H1 (cell line): ENCODE results near the gene AK2. TPM values are rescaled to one million over a fixed set of nuclear protein-coding genes. Genes with fewer than 3 reads are reported as not detected.
A peak's percentile ranks its signal among the peaks of the same experiment; 100 is the strongest.

Source experiments
- CTCF ChIA-PET: fragments of 300-600 bp; sonication (Branson Sonifier 250); formaldehyde crosslinking; loops from one replicate; lab custom pipeline; 2021; ENCODE audit not compliant: partially characterized antibody; lab: Charles Lee
- POLR2A ChIA-PET: fragments of 300-600 bp; sonication (Branson Sonifier 250); formaldehyde crosslinking; loops from one replicate; lab custom pipeline; 2021; ENCODE audit warnings: inconsistent platforms; ENCODE audit not compliant: partially characterized antibody; lab: Charles Lee
- DNase-seq, 2 experiments: peaks; one replicate each; pipeline versions ENCODE4 v3.0.0 to v3.0.0-alpha.2; 2010 to 2022; ENCODE audit warnings: low spot score in 2 of 2, low read depth in 1 of 2, mixed read lengths in 1 of 2
- FAIRE-seq: peaks from 2 replicates; lab custom pipeline; 2011; peaks lifted over from hg19 to GRCh38; lab: Jason Lieb, UNC
- H2AFZ ChIP-seq: 2 replicates; pipeline ENCODE4 v1.8.1; 2012; ENCODE audit warnings: low read length, inconsistent platforms
- H2AK5ac ChIP-seq: 2 replicates; pipeline ENCODE4 v1.6.1; 2013; ENCODE audit warnings: low read depth, low read length
- H2BK120ac ChIP-seq: replicated peaks from 2 replicates; pipeline ENCODE3; 2013; ENCODE audit warnings: low read depth, low read length, inconsistent platforms
- H2BK12ac ChIP-seq: 2 replicates; pipeline ENCODE4 v1.6.1; 2013; ENCODE audit warnings: low read depth, low read length
- H2BK15ac ChIP-seq: 2 replicates; pipeline ENCODE4 v1.6.1; 2013; ENCODE audit warnings: low read length
- H2BK20ac ChIP-seq: 2 replicates; pipeline ENCODE4 v1.6.1; 2013; ENCODE audit warnings: low read length
- H2BK5ac ChIP-seq: 2 replicates; pipeline ENCODE4 v1.6.1; 2013; ENCODE audit warnings: low read depth, low read length
- H3K14ac ChIP-seq: 2 replicates; pipeline ENCODE4 v1.6.1; 2013; ENCODE audit warnings: inconsistent platforms; ENCODE audit not compliant: insufficient read length
- H3K18ac ChIP-seq: 2 replicates; pipeline ENCODE4 v1.6.1; 2013; ENCODE audit warnings: low read length; ENCODE audit errors: extremely low read depth
- H3K23ac ChIP-seq: 2 replicates; pipeline ENCODE4 v1.6.1; 2013; ENCODE audit warnings: inconsistent platforms; ENCODE audit not compliant: insufficient read length
- H3K23me2 ChIP-seq: 2 replicates; pipeline ENCODE4 v1.6.1; 2013; ENCODE audit warnings: low read depth, low read length
- H3K27ac ChIP-seq: 2 replicates; pipeline ENCODE4 v1.6.1; 2011; ENCODE audit warnings: low read depth, low read length, inconsistent platforms
- H3K27me3 ChIP-seq, 4 experiments: replicated peaks in 1 of 4; 1 replicate in 1 of 4; 2 replicates in 3 of 4; pipeline versions ENCODE4 v1.6.1 to v1.8.1; 2011 to 2013; ENCODE audit warnings: low read length in 3 of 4, mild to moderate bottlenecking in 3 of 4, inconsistent platforms in 2 of 4, mixed read lengths in 2 of 4, moderate library complexity in 1 of 4; ENCODE audit not compliant: control insufficient read depth in 3 of 4, insufficient read depth in 3 of 4; ENCODE audit errors: extremely low read depth in 1 of 4
- H3K36me3 ChIP-seq, 4 experiments: 2 replicates each; pipeline versions ENCODE4 v1.6.1 to v1.8.1; 2011 to 2013; ENCODE audit warnings: mild to moderate bottlenecking in 4 of 4, low read length in 3 of 4, moderate library complexity in 2 of 4, control low read depth in 1 of 4, inconsistent platforms in 1 of 4; ENCODE audit not compliant: insufficient read depth in 4 of 4, control insufficient read depth in 2 of 4
- H3K4ac ChIP-seq: replicated peaks from 2 replicates; pipeline ENCODE3; 2013; ENCODE audit warnings: low read length, low read depth, mixed read lengths, inconsistent platforms; ENCODE audit not compliant: insufficient read length
- H3K4me1 ChIP-seq, 4 experiments: replicated peaks in 1 of 4; 1 replicate in 1 of 4; 2 replicates in 3 of 4; pipeline versions ENCODE4 v1.6.1 to v1.8.1; 2011 to 2013; ENCODE audit warnings: low read length in 3 of 4, inconsistent platforms in 2 of 4, mixed read lengths in 1 of 4; ENCODE audit not compliant: insufficient read depth in 4 of 4, control insufficient read depth in 3 of 4
- H3K4me2 ChIP-seq, 2 experiments: 2 replicates each; pipeline versions ENCODE4 v1.6.1 to v1.8.1; 2011 to 2013; ENCODE audit warnings: low read depth in 2 of 2, low read length in 2 of 2, control low read depth in 1 of 2, inconsistent platforms in 1 of 2, mild to moderate bottlenecking in 1 of 2; ENCODE audit not compliant: insufficient read depth in 1 of 2
- H3K4me3 ChIP-seq, 4 experiments: fragments of 200-600, 300-600 bp in 1 of 4; sonication (generic), shearing (Covaris generic), sonication (Bioruptor Twin) in 1 of 4; 2 replicates each; pipeline versions ENCODE4 v1.5.1 to v1.8.1; 2011 to 2016; ENCODE audit warnings: low read length in 4 of 4, low read depth in 3 of 4, control low read depth in 2 of 4, inconsistent platforms in 2 of 4, mild to moderate bottlenecking in 2 of 4, mixed read lengths in 1 of 4, moderate library complexity in 1 of 4; ENCODE audit not compliant: insufficient read depth in 2 of 4; ENCODE audit errors: extremely low read depth in 1 of 4
- H3K56ac ChIP-seq: replicated peaks from 2 replicates; pipeline ENCODE3; 2013; ENCODE audit warnings: low read depth, mild to moderate bottlenecking, mixed read lengths, low read length, inconsistent platforms; ENCODE audit not compliant: insufficient read length
- H3K79me1 ChIP-seq: 2 replicates; pipeline ENCODE4 v1.6.1; 2013; ENCODE audit warnings: low read depth, low read length, control low read depth
- H3K79me2 ChIP-seq, 2 experiments: 2 replicates each; pipeline versions ENCODE4 v1.6.1 to v1.8.1; 2012 to 2013; ENCODE audit warnings: low read length in 2 of 2, mild to moderate bottlenecking in 2 of 2, inconsistent platforms in 1 of 2; ENCODE audit not compliant: insufficient read depth in 2 of 2, control insufficient read depth in 1 of 2
- H3K9ac ChIP-seq, 4 experiments: replicated peaks in 1 of 4; 1 replicate in 1 of 4; 2 replicates in 3 of 4; pipeline versions ENCODE4 v1.6.1 to v1.8.1; 2011 to 2013; ENCODE audit warnings: low read depth in 3 of 4, low read length in 3 of 4, control low read depth in 2 of 4, mild to moderate bottlenecking in 2 of 4, moderate library complexity in 2 of 4, inconsistent platforms in 1 of 4; ENCODE audit errors: extremely low read depth in 1 of 4
- H3K9me3 ChIP-seq, 2 experiments: 2 replicates each; pipeline versions ENCODE4 v1.6.1 to v1.8.1; 2012 to 2013; ENCODE audit warnings: mild to moderate bottlenecking in 2 of 2, moderate library complexity in 2 of 2, control low read depth in 1 of 2, inconsistent platforms in 1 of 2, low read depth in 1 of 2, low read length in 1 of 2, mixed read lengths in 1 of 2; ENCODE audit not compliant: insufficient read depth in 2 of 2
- H4K20me1 ChIP-seq, 2 experiments: replicated peaks in 1 of 2; 2 replicates each; pipeline versions ENCODE3 to v1.8.1; 2011 to 2013; ENCODE audit warnings: inconsistent platforms in 2 of 2, low read length in 2 of 2, mild to moderate bottlenecking in 1 of 2; ENCODE audit not compliant: insufficient read depth in 2 of 2, control insufficient read depth in 1 of 2
- H4K5ac ChIP-seq: 2 replicates; pipeline ENCODE4 v1.6.1; 2013; ENCODE audit warnings: low read length, low read depth, mixed read lengths, inconsistent platforms; ENCODE audit not compliant: insufficient read length
- H4K8ac ChIP-seq: 2 replicates; pipeline ENCODE4 v1.8.0; 2013; ENCODE audit warnings: mild to moderate bottlenecking, moderate library complexity, low read length, inconsistent platforms; ENCODE audit not compliant: insufficient read depth; ENCODE audit errors: extremely low read depth
- H4K91ac ChIP-seq: replicated peaks from 2 replicates; pipeline ENCODE3; 2013; ENCODE audit warnings: low read length, mixed read lengths, inconsistent platforms; ENCODE audit not compliant: insufficient read length
- CHD2 ChIP-seq: IDR thresholded peaks from 2 replicates; pipeline ENCODE4 v1.6.1; 2012; ENCODE audit warnings: low read length, improper control_type of control experiment
- CTCF ChIP-seq, 3 experiments: IDR thresholded peaks; 1 replicate in 2 of 3; 2 replicates in 1 of 3; pipeline versions ENCODE4 v1.5.1 to v1.6.1; 2011; ENCODE audit warnings: low read length in 3 of 3, mild to moderate bottlenecking in 3 of 3, inconsistent platforms in 2 of 3, low read depth in 1 of 3, moderate library complexity in 1 of 3; ENCODE audit not compliant: insufficient read depth in 1 of 3; ENCODE audit errors: control extremely low read depth in 1 of 3
- RAD21 ChIP-seq, 2 experiments: IDR thresholded peaks in 1 of 2; conservative IDR thresholded peaks in 1 of 2; 2 replicates each; pipeline ENCODE4 v1.6.1; 2011; ENCODE audit warnings: low read depth in 2 of 2, low read length in 2 of 2, improper control_type of control experiment in 1 of 2, inconsistent platforms in 1 of 2, mild to moderate bottlenecking in 1 of 2, moderate library complexity in 1 of 2
- TAF1 ChIP-seq: IDR thresholded peaks from 2 replicates; pipeline ENCODE4 v1.6.1; 2011; ENCODE audit warnings: mild to moderate bottlenecking, low read depth, low read length
- WGBS, 2 experiments: shearing (Covaris generic) in 1 of 2; methylation state at CpG; one replicate each; pipeline versions ENCODE4 v1.1.6 to v1.1.7; 2013 to 2015; ENCODE audit warnings: low lambda C conversion rate in 2 of 2, mixed read lengths in 2 of 2, inconsistent platforms in 1 of 2, low coverage in 1 of 2, missing lambda C conversion rate in 1 of 2; ENCODE audit not compliant: insufficient replicate concordance in 2 of 2, insufficient coverage in 1 of 2, insufficient read length in 1 of 2; ENCODE audit errors: extremely low coverage in 1 of 2, missing lambda C conversion rate in 1 of 2; 5-methylcytosine and 5-hydroxymethylcytosine counted together
- polyA plus RNA-seq, 7 experiments: library from polyadenylated mRNA; depleted of rRNA in 3 of 7; stranded (reverse) in 5 of 7; unstranded in 2 of 7; fragments of >200 nt in 5 of 7; fragments of 200-250 nt in 2 of 7; gene quantifications; 1 replicate in 5 of 7; 2 replicates in 1 of 7; 4 replicates in 1 of 7; pipeline versions ENCODE4 v1.2.1 to v1.2.3, GENCODE V29; 2011 to 2013; ENCODE audit warnings: missing spikeins in 2 of 7, mixed read lengths in 2 of 7
- total RNA-seq: library from RNA; stranded (reverse); fragmentation: NEBNext Ultra II Directional; extraction: Animal tissue kit (Norgen Biotek cat#: 25700); gene quantifications from 2 replicates; pipeline ENCODE4 v1.2.1, GENCODE V29; 2021

The AK2 gene
- total and polyA plus RNA-seq, 2 of the 8 experiments (the other 6 are each of a cell fraction or from before 2014, with no cell fraction given): 92.3 to 137 TPM

- FAIRE-seq (peak; percentile 73), DNase-seq (peak; percentile 46 to 60)
- no peaks in the 10 kb centered on the region for H3K79me1 ChIP-seq
- H2AFZ ChIP-seq: no peak overlapping the region
- H2BK15ac ChIP-seq: no peak overlapping the region; the same call in 1 of the 2 replicates
- no peak overlapping the region for H2BK12ac ChIP-seq
- POLR2A ChIA-PET: interaction anchor here (0.9 to 1.4 kb wide), 2 partner anchors 11 to 47 kb away, joined by 3 to 6 read pairs; no protein-coding TSS in a partner anchor
- no peak overlapping the region for H2BK20ac ChIP-seq
- no peaks in the 10 kb centered on the region; a peak in 1 of 7 replicates for H3K27me3 ChIP-seq
- H3K9ac ChIP-seq: no peak overlapping the region
- H3K4ac ChIP-seq: no peak overlapping the region
- H3K9me3 ChIP-seq: peaks cover 0 to 5% of the 10 kb centered on the region in 2 experiments; a peak in 2 of 4 replicates
- H2AK5ac ChIP-seq: no peak overlapping the region
- TF ChIP-seq TAF1 (no peak), RAD21 (IDR thresholded peaks at IDR 0.05 in 1 of 2, conservative IDR thresholded peaks at IDR 0.05 in 1 of 2; ENCODE audit: low read depth in 2 of 2, low read length in 2 of 2) (peak; percentile 66 to 73), CTCF (IDR thresholded peaks at IDR 0.05; ENCODE audit: control extremely low read depth in 1 of 3, insufficient read depth in 1 of 3, low read depth in 1 of 3, low read length in 3 of 3) (peak; percentile 49 to 89 (median 83)), CHD2 (peak; percentile 56; the same call in 1 of the 2 replicates)
- H2BK5ac ChIP-seq: no peak overlapping the region
- no peak overlapping the region for H4K8ac ChIP-seq
- no peak overlapping the region for H4K91ac ChIP-seq
- H3K23ac ChIP-seq: no peak overlapping the region
- CTCF ChIA-PET: interaction anchor here (0.7 to 5.6 kb wide), 39 partner anchors 9 to 188 kb away, joined by 3 to 73 read pairs (median 6); partner anchors contain the start of gene AZIN2
- H3K4me1 ChIP-seq: no peaks in the 10 kb centered on the region
- H4K5ac ChIP-seq: no peak overlapping the region
- WGBS, 2 experiments: 77% methylated on average over 12 of the region's 12 CpGs; no CpG with 5 or more reads in 1 of the 2 experiments
- H3K23me2 ChIP-seq: no peaks in the 10 kb centered on the region
- no peak overlapping the region for H3K4me2 ChIP-seq
- H3K4me3 ChIP-seq: no peak overlapping the region
- no peaks in the 10 kb centered on the region for H3K79me2 ChIP-seq
- H3K18ac ChIP-seq: no peak overlapping the region
- no peaks in the 10 kb centered on the region for H3K36me3 ChIP-seq
- H3K56ac ChIP-seq: no peak overlapping the region
- H3K14ac ChIP-seq: no peak overlapping the region
- no peak overlapping the region for H3K27ac ChIP-seq
- H2BK120ac ChIP-seq: no peak overlapping the region
- no peaks in the 10 kb centered on the region for H4K20me1 ChIP-seq
Measured at GRCh38 chr1:33055210-33056008, 18.7 kb upstream of the AK2 start.
